ENCODE measurements around the gene RPA3.

GRCh38 chr7:7720193-7720592 lies 1.8 kb upstream of the RPA3 start:
- TF ChIP-seq CTCF (IDR thresholded peaks at IDR 0.05) (no peak), POLR2A (IDR thresholded peaks at IDR 0.05) (no peak), POLR2AphosphoS5 (IDR thresholded peaks at IDR 0.05) (no peak)
